A549 treated with DMSO at 1 μM for 4 hours (cell line): Measurements from ENCODE around the gene CACTIN. TPM values are rescaled to one million over a fixed set of nuclear protein-coding genes. Genes with fewer than 3 reads are reported as not detected.

ENCODE experiments used
- total RNA-seq: library from RNA; stranded (reverse); fragments of 200-300 nt; extraction: Qiagen RNA extraction; gene quantifications from 5 replicates; pipeline ENCODE4 v1.2.3, GENCODE V29; 2022; ENCODE audit warnings: low read depth

The CACTIN gene
- total RNA-seq, result 12.2 to 20.1 TPM (median 18.8 TPM) in 5 replicates

DNA sequence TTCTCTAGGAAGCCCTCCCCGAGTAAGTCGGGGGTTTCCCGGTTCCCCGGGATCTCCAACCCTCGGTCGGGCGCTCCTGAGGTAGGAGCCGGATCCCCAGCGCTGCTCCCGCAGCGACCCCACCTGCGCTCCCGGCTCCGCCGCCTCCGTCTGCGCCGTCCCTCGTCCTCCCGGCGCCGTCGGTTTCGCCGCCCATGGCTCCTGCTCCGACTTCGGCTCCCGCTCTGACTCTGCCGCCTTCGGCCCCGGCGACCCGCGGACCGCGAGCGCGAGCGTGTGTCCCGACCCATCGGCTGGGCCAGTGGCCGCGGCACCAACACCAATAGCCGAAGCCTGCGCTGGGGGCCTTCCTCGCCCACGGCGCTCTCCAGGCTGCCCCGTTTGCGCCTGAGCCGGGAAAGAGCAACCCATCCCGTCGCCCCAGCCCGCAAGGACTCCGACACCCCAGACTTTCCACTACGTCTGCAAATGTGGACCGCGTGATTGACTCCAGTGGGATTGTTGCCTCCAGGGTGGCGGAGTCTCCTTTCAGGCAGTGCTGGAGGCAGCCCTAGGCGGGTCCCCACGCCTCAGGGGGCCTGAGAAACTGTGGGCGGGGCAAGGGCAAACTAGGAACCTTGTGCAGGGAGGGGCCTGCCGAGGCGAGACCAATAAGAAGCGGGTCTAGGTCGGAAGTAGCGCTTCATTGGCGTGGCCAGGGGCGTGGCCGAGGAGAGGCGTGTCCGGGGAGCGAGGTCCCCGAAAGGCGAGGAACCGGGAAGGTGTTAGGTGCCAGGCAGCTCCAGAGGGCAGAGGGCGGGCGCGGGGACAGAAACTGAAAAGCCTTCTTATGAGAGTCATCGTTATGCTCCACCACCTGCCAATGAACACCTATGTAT lies at the start of gene CACTIN:
Gene CACTIN, minus strand, starts transcription at position 318 of the 878 bp plus-strand sequence. Its CDS starts 28 bp downstream, at position 290.

DNA sequence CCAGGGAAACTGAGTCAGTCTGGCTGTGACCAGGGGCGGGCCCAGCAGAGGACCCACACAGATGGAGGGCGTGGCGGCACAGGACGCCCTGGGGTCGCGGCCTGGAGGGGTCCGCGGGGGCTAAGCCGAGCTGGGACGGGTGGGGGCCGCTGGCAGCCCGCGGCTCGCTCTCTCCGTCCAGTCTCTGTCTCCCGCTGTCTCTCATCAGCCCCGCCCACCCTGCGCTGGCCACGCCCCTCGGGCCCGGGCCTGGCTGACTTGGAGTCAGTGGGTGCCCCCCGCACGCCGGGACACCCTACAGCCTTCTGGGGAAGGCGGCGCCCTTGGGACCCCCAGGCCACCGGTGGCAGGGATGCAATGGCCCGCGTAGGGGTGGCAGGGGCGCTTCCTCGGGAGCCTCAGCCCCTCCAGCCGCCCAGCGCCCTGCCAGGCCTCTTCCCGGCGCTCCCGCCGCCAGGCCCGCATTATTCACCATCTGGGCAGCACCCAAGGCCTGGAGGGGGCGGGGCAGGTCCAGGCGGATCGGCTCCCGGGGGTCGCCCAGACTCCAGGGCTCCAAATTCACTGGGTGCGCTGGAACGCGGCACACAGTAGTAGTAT lies 19.8 kb downstream of the CACTIN start, which contains the start of gene TBXA2R:
Gene TBXA2R, minus strand, starts transcription at position 186 of the 600 bp plus-strand sequence. CDS start 6,241 bp downstream, outside the sequence.

DNA sequence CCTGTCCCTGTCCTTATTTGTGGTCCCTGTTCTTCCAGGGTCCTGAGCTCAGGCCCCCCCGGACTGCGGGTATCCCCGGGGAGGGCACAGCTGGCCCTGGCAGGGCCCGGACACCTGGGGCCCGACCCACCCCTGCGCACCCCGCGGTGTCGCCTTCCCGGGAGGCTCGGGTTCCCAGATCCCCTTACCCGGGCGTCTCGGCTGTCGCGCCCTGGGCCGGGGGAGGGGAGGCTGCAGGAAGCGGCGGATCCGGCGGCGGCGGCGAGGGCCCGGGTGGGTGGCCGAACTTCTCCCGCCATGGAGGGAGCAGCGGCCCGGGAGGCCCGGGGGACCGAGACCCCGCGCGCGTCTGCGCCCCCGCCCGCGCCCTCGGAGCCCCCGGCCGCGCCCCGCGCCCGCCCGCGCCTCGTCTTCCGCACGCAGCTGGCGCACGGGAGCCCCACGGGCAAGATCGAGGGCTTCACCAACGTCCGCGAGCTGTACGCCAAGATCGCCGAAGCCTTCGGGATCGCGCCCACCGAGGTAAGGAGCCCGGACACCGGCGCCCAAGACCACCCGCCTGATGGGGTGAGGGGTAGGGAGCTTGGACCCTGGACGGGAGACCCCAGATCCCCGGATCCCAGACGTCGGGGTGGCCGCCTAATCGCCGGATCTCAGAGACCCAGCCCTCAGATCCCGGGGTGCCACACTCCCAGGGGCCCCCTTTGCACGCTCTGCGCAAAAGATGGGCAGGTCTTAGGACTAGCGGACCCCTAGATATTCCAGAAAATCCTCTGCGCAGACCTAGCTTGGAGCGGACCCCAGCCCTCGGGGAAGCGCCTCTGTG lies 41.1 kb downstream of the CACTIN start, which contains the start of gene GIPC3:
Gene GIPC3, plus strand, starts transcription at position 178 of the 826 bp plus-strand sequence. Its CDS starts 120 bp downstream, at position 298.

DNA sequence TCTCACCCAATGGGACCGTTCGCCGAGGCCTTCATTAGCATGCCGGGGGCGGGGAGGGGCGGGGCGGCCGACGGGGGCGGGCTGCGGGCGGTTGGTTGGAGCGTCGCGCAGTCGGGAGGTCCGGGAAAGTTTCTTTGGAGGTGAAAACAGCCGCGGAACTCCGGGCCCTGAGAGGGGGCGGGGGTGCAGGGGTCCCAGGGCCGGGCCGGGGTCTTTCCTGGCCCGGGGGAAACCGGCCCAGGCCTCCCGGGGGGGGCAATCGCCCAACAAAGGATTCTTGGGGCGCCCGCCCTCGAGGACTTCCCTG lies 53.8 kb downstream of the CACTIN start, which contains the start of gene HMG20B:
Gene HMG20B, plus strand, starts transcription at position 90 of the 307 bp plus-strand sequence. CDS start 366 bp downstream, outside the sequence.

Other genes with a start within 250 kb of the CACTIN start
- gene SMIM24, start 146.3 kb downstream of the CACTIN start, total RNA-seq, result 0.45 to 0.97 TPM (median 0.62 TPM) in 5 replicates
- gene SMIM44, start 143.3 kb downstream of the CACTIN start, total RNA-seq, result not detected in 5 replicates
- 11.3 to 21.5 TPM (median 16.8 TPM) in 5 replicates for gene DOHH, start 126.1 kb downstream of the CACTIN start, total RNA-seq
- gene FZR1, start 120.5 kb downstream of the CACTIN start, total RNA-seq, result 21.8 to 35.0 TPM (median 29.2 TPM) in 5 replicates
- gene TEKTIP1, start 87.6 kb downstream of the CACTIN start, total RNA-seq, result 0.16 TPM in 1 of 5 replicates, not detected in the others
- 137 to 186 TPM (median 169 TPM) in 5 replicates for gene MFSD12, start 69.2 kb downstream of the CACTIN start, total RNA-seq
- 42.1 to 71.9 TPM (median 58.4 TPM) in 5 replicates for gene HMG20B, start 53.8 kb downstream of the CACTIN start, total RNA-seq
- 0.19 to 0.33 TPM (median 0.25 TPM) in 5 replicates for gene GIPC3, start 41.3 kb downstream of the CACTIN start, total RNA-seq
- 0.59 to 1.1 TPM (median 0.65 TPM) in 5 replicates for gene TBXA2R, start 19.9 kb downstream of the CACTIN start, total RNA-seq
- gene PIP5K1C, start 73.7 kb upstream of the CACTIN start, total RNA-seq, result 7.4 to 14.1 TPM (median 11.5 TPM) in 5 replicates
- gene TJP3, start 81.6 kb upstream of the CACTIN start, total RNA-seq, result 0.38 to 0.73 TPM (median 0.53 TPM) in 5 replicates
- gene APBA3, start 134.9 kb upstream of the CACTIN start, total RNA-seq, result 9.3 to 15.0 TPM (median 13.3 TPM) in 5 replicates
- gene MRPL54, start 135.9 kb upstream of the CACTIN start, total RNA-seq, result 61.7 to 79.2 TPM (median 66.2 TPM) in 5 replicates
- not detected in 5 replicates for gene RAX2, start 145.4 kb upstream of the CACTIN start, total RNA-seq
- 0.82 to 1.9 TPM (median 1.1 TPM) in 5 replicates for gene MATK, start 159.6 kb upstream of the CACTIN start, total RNA-seq
- gene ZFR2, start 242.2 kb upstream of the CACTIN start, total RNA-seq, result 0.16 to 0.31 TPM (median 0.30 TPM) in 3 of 5 replicates, not detected in the others